H1 (cell line): ENCODE measurements around the gene DIAPH2. TPM values are rescaled to one million over a fixed set of nuclear protein-coding genes. Genes with fewer than 3 reads are reported as not detected.

ENCODE experiments used
- ASH2L ChIP-seq: fragments of 200-600, 300-600 bp; sonication (generic); IDR thresholded peaks from one replicate; pipeline ENCODE4 v1.7.1; 2017; ENCODE audit warnings: low read length
- BCL11A ChIP-seq, 2 experiments: IDR thresholded peaks; one replicate each; pipeline ENCODE4 v1.6.1; 2011; ENCODE audit warnings: low read depth in 2 of 2, low read length in 2 of 2, mild to moderate bottlenecking in 2 of 2
- CBX5 ChIP-seq: fragments of 300-800, 300-1000 bp; sonication (generic); IDR thresholded peaks from 2 replicates; pipeline ENCODE4 v1.7.1; 2016; ENCODE audit warnings: antibody characterized with exemption, low read length, low read depth
- CBX8 ChIP-seq: fragments of 300-800, 300-1000 bp; sonication (generic); IDR thresholded peaks from 2 replicates; pipeline ENCODE4 v1.7.1; 2016; ENCODE audit warnings: low read depth, low read length, borderline replicate concordance
- CHD1 ChIP-seq: IDR thresholded peaks from 2 replicates; pipeline ENCODE4 v1.6.1; 2012; ENCODE audit warnings: low read depth, low read length, improper control_type of control experiment
- E2F6 ChIP-seq: IDR thresholded peaks from 2 replicates; pipeline ENCODE4 v1.6.1; 2012; ENCODE audit warnings: inconsistent platforms
- FOSL1 ChIP-seq: IDR thresholded peaks from 2 replicates; pipeline ENCODE4 v1.6.1; 2011; ENCODE audit warnings: mild to moderate bottlenecking, low read depth, low read length, moderate library complexity; ENCODE audit not compliant: insufficient read depth
- KDM1A ChIP-seq: fragments of 200-600, 300-600 bp; sonication (generic); IDR thresholded peaks from 2 replicates; pipeline ENCODE4 v1.7.1; 2016; ENCODE audit warnings: mild to moderate bottlenecking, low read length, borderline replicate concordance
- KDM4A ChIP-seq: IDR thresholded peaks from one replicate; pipeline ENCODE4 v1.7.1; 2012; ENCODE audit warnings: low read depth, mild to moderate bottlenecking, moderate library complexity, low read length, inconsistent platforms; ENCODE audit not compliant: severe bottlenecking
- MAX ChIP-seq: IDR thresholded peaks from 2 replicates; pipeline ENCODE4 v1.6.1; 2012; ENCODE audit warnings: inconsistent platforms
- NANOG ChIP-seq: IDR thresholded peaks from 2 replicates; pipeline ENCODE4 v1.6.1; 2011; ENCODE audit warnings: low read length, low read depth, mild to moderate bottlenecking, inconsistent platforms; ENCODE audit not compliant: insufficient read depth, poor library complexity, severe bottlenecking
- PHF8 ChIP-seq: fragments of 200-600 bp; sonication (generic); conservative IDR thresholded peaks from 2 replicates; pipeline ENCODE4 v1.7.1; 2012; ENCODE audit warnings: low read depth, mild to moderate bottlenecking, inconsistent platforms, low read length, moderate library complexity
- RAD21 ChIP-seq, 2 experiments: IDR thresholded peaks in 1 of 2; conservative IDR thresholded peaks in 1 of 2; 2 replicates each; pipeline ENCODE4 v1.6.1; 2011; ENCODE audit warnings: low read depth in 2 of 2, low read length in 2 of 2, improper control_type of control experiment in 1 of 2, inconsistent platforms in 1 of 2, mild to moderate bottlenecking in 1 of 2, moderate library complexity in 1 of 2
- RBBP5 ChIP-seq: IDR thresholded peaks from 2 replicates; pipeline ENCODE4 v1.7.1; 2012; ENCODE audit warnings: low read depth, mild to moderate bottlenecking, inconsistent platforms, low read length, moderate library complexity, borderline replicate concordance
- RNF2 ChIP-seq: fragments of 200-900, 300-1000 bp; sonication (generic); IDR thresholded peaks from 2 replicates; pipeline ENCODE4 v1.7.1; 2016; ENCODE audit warnings: borderline replicate concordance, low read depth, mild to moderate bottlenecking, antibody characterized with exemption, low read length; ENCODE audit not compliant: poor library complexity, severe bottlenecking; ENCODE audit errors: missing control alignments
- RXRA ChIP-seq: IDR thresholded peaks from 2 replicates; pipeline ENCODE4 v1.6.1; 2011; ENCODE audit warnings: low read depth, mild to moderate bottlenecking, low read length, moderate library complexity; ENCODE audit not compliant: insufficient read depth
- SAP30 ChIP-seq: fragments of 300-600 bp; sonication (generic); IDR thresholded peaks from 2 replicates; pipeline ENCODE4 v1.7.1; 2012; ENCODE audit warnings: low read length, moderate library complexity, mild to moderate bottlenecking, inconsistent platforms; ENCODE audit not compliant: insufficient read depth, insufficient replicate concordance
- SIRT6 ChIP-seq: IDR thresholded peaks from one replicate; pipeline ENCODE4 v1.7.1; 2012; ENCODE audit warnings: low read length, inconsistent platforms
- SUZ12 ChIP-seq: fragments of 200-600 bp; sonication (generic); IDR thresholded peaks from 2 replicates; pipeline ENCODE4 v1.6.1; 2012; ENCODE audit warnings: mild to moderate bottlenecking, inconsistent platforms, low read length, moderate library complexity, mixed read lengths
- YY1 ChIP-seq: IDR thresholded peaks from 2 replicates; pipeline ENCODE4 v1.6.1; 2011; ENCODE audit warnings: low read depth, mild to moderate bottlenecking, low read length
- polyA plus RNA-seq, 7 experiments: library from polyadenylated mRNA; depleted of rRNA in 3 of 7; stranded (reverse) in 5 of 7; unstranded in 2 of 7; fragments of >200 nt in 5 of 7; fragments of 200-250 nt in 2 of 7; gene quantifications; 1 replicate in 5 of 7; 2 replicates in 1 of 7; 4 replicates in 1 of 7; pipeline versions ENCODE4 v1.2.1 to v1.2.3, GENCODE V29; 2011 to 2013; ENCODE audit warnings: missing spikeins in 2 of 7, mixed read lengths in 2 of 7
- total RNA-seq: library from RNA; stranded (reverse); fragmentation: NEBNext Ultra II Directional; extraction: Animal tissue kit (Norgen Biotek cat#: 25700); gene quantifications from 2 replicates; pipeline ENCODE4 v1.2.1, GENCODE V29; 2021

The DIAPH2 gene
- total and polyA plus RNA-seq, 2 of the 8 experiments (the other 6 are each of a cell fraction or from before 2014, with no cell fraction given), result 4.4 to 24.3 TPM

GRCh38 chrX:96684339-96685209 lies at the start of gene DIAPH2 (continued):
- no peak for TF ChIP-seq KDM4A
- no peak for TF ChIP-seq FOSL1
- TF ChIP-seq ASH2L, result peak; percentile 62
- no peak for TF ChIP-seq YY1
- no peak for TF ChIP-seq CHD1
- no peak for TF ChIP-seq CBX8
- peak; percentile 77; the same call in 1 of the 2 replicates for TF ChIP-seq KDM1A
- no peak for TF ChIP-seq SUZ12
- no peak for TF ChIP-seq SIRT6
- no peak for TF ChIP-seq CBX5
- TF ChIP-seq BCL11A (IDR thresholded peaks at IDR 0.05; ENCODE audit: low read depth in 2 of 2, low read length in 2 of 2), result no peak
- TF ChIP-seq MAX, result 0 out of 2 replicates have a peak, but pooled peaks have one; percentile 17
- TF ChIP-seq RNF2, result no peak
- no peak for TF ChIP-seq NANOG
- TF ChIP-seq SAP30, result no peak
- 0 out of 2 replicates have a peak, but pooled peaks have one; percentile 41 for TF ChIP-seq RBBP5
- TF ChIP-seq RXRA, result no peak
- 0 out of 4 replicates have a peak, but pooled peaks have one; percentile 8 to 11 for TF ChIP-seq RAD21 (IDR thresholded peaks at IDR 0.05 in 1 of 2, conservative IDR thresholded peaks at IDR 0.05 in 1 of 2; ENCODE audit: low read depth in 2 of 2, low read length in 2 of 2)
- peak; percentile 42; the same call in 1 of the 2 replicates for TF ChIP-seq E2F6
- TF ChIP-seq PHF8, result no peak
